GM12878 (cell line): Measurements from ENCODE around the gene NAA11. TPM values are rescaled to one million over a fixed set of nuclear protein-coding genes. Genes with fewer than 3 reads are reported as not detected.
A peak's percentile ranks its signal among the peaks of the same experiment; 100 is the strongest.

Source experiments
- CHD1 ChIP-seq: IDR thresholded peaks from 2 replicates; pipeline ENCODE4 v1.6.1; 2012; ENCODE audit warnings: low read depth, low read length, improper control_type of control experiment
- CHD2 ChIP-seq: IDR thresholded peaks from 2 replicates; pipeline ENCODE4 v1.6.1; 2011; ENCODE audit warnings: low read depth, low read length, improper control_type of control experiment, borderline replicate concordance
- CREM ChIP-seq: IDR thresholded peaks from 2 replicates; pipeline ENCODE4 v1.6.1; 2014; ENCODE audit warnings: antibody characterized with exemption, low read depth
- EED ChIP-seq: sonication (generic); IDR thresholded peaks from 2 replicates; pipeline ENCODE4 v1.6.1; 2016; ENCODE audit warnings: antibody characterized with exemption, low read depth
- EP300 ChIP-seq, 2 experiments: fragments of 150-350 bp in 1 of 2; IDR thresholded peaks; 2 replicates each; pipeline ENCODE4 v1.6.1; 2011 to 2012; ENCODE audit warnings: low read depth in 2 of 2, low read length in 2 of 2, borderline replicate concordance in 1 of 2, improper control_type of control experiment in 1 of 2, inconsistent platforms in 1 of 2; ENCODE audit not compliant: control insufficient read depth in 1 of 2
- MEF2A ChIP-seq: IDR thresholded peaks from 2 replicates; pipeline ENCODE4 v1.6.1; 2011; ENCODE audit warnings: low read depth, mild to moderate bottlenecking, low read length, moderate library complexity; ENCODE audit not compliant: insufficient read depth
- MXI1 ChIP-seq: fragments of 150-350 bp; IDR thresholded peaks from 2 replicates; pipeline ENCODE4 v1.6.1; 2011; ENCODE audit warnings: low read depth, mild to moderate bottlenecking, inconsistent platforms, low read length, improper control_type of control experiment
- MYB ChIP-seq: fragments of 150-350 bp; IDR thresholded peaks from 2 replicates; pipeline ENCODE4 v1.6.1; 2014; ENCODE audit warnings: mild to moderate bottlenecking, low read depth, low read length, borderline replicate concordance
- NFIC ChIP-seq: IDR thresholded peaks from 2 replicates; pipeline ENCODE4 v1.6.1; 2012; ENCODE audit warnings: low read depth, mild to moderate bottlenecking, inconsistent platforms, low read length, moderate library complexity
- NRF1 ChIP-seq: conservative IDR thresholded peaks from 2 replicates; pipeline ENCODE4 v1.6.1; 2011; ENCODE audit warnings: mild to moderate bottlenecking, low read depth, low read length, improper control_type of control experiment
- POLR2AphosphoS5 ChIP-seq: IDR thresholded peaks from 2 replicates; pipeline ENCODE4 v1.6.1; 2011; ENCODE audit warnings: mild to moderate bottlenecking, low read length, inconsistent platforms
- RUNX3 ChIP-seq: IDR thresholded peaks from 2 replicates; pipeline ENCODE4 v1.6.1; 2012; ENCODE audit warnings: low read length, inconsistent platforms
- SPI1 ChIP-seq: IDR thresholded peaks from 2 replicates; pipeline ENCODE4 v1.6.1; 2011; ENCODE audit warnings: low read depth, mild to moderate bottlenecking, low read length, moderate library complexity, borderline replicate concordance; ENCODE audit not compliant: insufficient read depth
- SREBF1 ChIP-seq: IDR thresholded peaks from 2 replicates; pipeline ENCODE4 v1.6.1; 2012; ENCODE audit warnings: mild to moderate bottlenecking, low read length
- WRNIP1 ChIP-seq: IDR thresholded peaks from 2 replicates; pipeline ENCODE4 v1.6.1; 2011; ENCODE audit warnings: low read depth, low read length, improper control_type of control experiment, borderline replicate concordance
- ZNF24 ChIP-seq: fragments of 450-650 bp; IDR thresholded peaks from 2 replicates; pipeline ENCODE4 v1.6.1; 2017; ENCODE audit warnings: antibody characterized with exemption, mild to moderate bottlenecking
- polyA plus RNA-seq, 11 experiments: library from polyadenylated mRNA; depleted of rRNA in 4 of 11; unstranded in 6 of 11; stranded (reverse) in 5 of 11; fragments of >200 nt; fragmentation: Nextera tagmentation in 4 of 11; fragmentation: Illumina TruSeq in 1 of 11; extraction: Ambion mirVana in 4 of 11; extraction: Trizol in 1 of 11; gene quantifications; 1 replicate in 1 of 11; 2 replicates in 10 of 11; pipeline versions ENCODE4 v1.2.1 to v1.2.3, GENCODE V29; 2011 to 2016; ENCODE audit warnings: inconsistent platforms in 2 of 11, missing spikeins in 2 of 11, low read depth in 1 of 11
- total RNA-seq, 4 experiments: library from RNA; depleted of rRNA in 3 of 4; stranded (reverse); fragments of >200 nt in 3 of 4; fragmentation: Illumina TruSeq in 1 of 4; extraction: Trizol in 1 of 4; gene quantifications; 2 replicates each; pipeline versions ENCODE4 v1.2.1 to v1.2.3, GENCODE V29; 2013 to 2021
- TF ChIP-seq, protein P1 (sequence below): fragments of 450-650 bp; formaldehyde crosslinking; IDR thresholded peaks from 2 replicates; pipeline ENCODE4 v1.4.0; 2020; ENCODE audit warnings: mild to moderate bottlenecking, moderate library complexity
- TF ChIP-seq, protein P2 (sequence below): IDR thresholded peaks from 2 replicates; pipeline ENCODE4 v1.6.1; 2011; ENCODE audit warnings: borderline replicate concordance, low read depth, mild to moderate bottlenecking, moderate library complexity, low read length; ENCODE audit not compliant: insufficient read depth, poor library complexity, severe bottlenecking
- TF ChIP-seq, protein P3 (sequence below): fragments of 450-650 bp; IDR thresholded peaks from 2 replicates; pipeline ENCODE4 v1.6.1; 2017; ENCODE audit warnings: mild to moderate bottlenecking, low read depth, inconsistent platforms; ENCODE audit not compliant: poor library complexity, severe bottlenecking
- TF ChIP-seq, protein P4 (sequence below): IDR thresholded peaks from 2 replicates; pipeline ENCODE4 v1.6.1; 2012; ENCODE audit warnings: low read depth, low read length, improper control_type of control experiment
- TF ChIP-seq, protein P5 (sequence below): fragments of 450-650 bp; IDR thresholded peaks from 2 replicates; pipeline ENCODE4 v1.6.1; 2017; ENCODE audit warnings: borderline replicate concordance

NAA11 gene
- total and polyA plus RNA-seq, 10 of the 15 experiments (the other 5 are each of a cell fraction or from before 2014, with no cell fraction given) = 0.12 to 0.16 TPM; not detected in 8

DNA sequence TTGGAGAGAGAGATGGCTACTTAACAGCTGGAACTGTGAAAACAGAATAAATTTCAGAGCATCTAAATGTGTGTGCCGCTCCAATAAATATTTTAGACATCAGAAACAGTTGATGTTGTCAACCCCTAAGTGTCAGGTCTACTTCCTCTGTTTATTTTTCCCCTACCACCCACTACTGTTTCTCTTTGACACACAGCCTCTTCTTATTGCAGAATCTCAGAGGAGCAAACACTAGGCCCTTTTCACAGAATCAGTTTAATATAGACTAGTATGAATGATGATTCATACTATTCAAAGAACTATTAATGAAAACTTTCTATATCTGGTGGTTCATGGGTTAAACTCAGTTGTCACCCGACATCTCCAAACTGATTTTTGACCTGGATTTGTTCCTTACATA is 33.9 kb downstream of the NAA11 start (continued):
- no peak for TF ChIP-seq MYB
- TF ChIP-seq NRF1 = no peak
- TF ChIP-seq RUNX3 = no peak
- TF ChIP-seq, protein P1, sequence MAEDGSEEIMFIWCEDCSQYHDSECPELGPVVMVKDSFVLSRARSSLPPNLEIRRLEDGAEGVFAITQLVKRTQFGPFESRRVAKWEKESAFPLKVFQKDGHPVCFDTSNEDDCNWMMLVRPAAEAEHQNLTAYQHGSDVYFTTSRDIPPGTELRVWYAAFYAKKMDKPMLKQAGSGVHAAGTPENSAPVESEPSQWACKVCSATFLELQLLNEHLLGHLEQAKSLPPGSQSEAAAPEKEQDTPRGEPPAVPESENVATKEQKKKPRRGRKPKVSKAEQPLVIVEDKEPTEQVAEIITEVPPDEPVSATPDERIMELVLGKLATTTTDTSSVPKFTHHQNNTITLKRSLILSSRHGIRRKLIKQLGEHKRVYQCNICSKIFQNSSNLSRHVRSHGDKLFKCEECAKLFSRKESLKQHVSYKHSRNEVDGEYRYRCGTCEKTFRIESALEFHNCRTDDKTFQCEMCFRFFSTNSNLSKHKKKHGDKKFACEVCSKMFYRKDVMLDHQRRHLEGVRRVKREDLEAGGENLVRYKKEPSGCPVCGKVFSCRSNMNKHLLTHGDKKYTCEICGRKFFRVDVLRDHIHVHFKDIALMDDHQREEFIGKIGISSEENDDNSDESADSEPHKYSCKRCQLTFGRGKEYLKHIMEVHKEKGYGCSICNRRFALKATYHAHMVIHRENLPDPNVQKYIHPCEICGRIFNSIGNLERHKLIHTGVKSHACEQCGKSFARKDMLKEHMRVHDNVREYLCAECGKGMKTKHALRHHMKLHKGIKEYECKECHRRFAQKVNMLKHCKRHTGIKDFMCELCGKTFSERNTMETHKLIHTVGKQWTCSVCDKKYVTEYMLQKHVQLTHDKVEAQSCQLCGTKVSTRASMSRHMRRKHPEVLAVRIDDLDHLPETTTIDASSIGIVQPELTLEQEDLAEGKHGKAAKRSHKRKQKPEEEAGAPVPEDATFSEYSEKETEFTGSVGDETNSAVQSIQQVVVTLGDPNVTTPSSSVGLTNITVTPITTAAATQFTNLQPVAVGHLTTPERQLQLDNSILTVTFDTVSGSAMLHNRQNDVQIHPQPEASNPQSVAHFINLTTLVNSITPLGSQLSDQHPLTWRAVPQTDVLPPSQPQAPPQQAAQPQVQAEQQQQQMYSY (CRISPR knock-in tag) = no peak
- no peak for TF ChIP-seq POLR2AphosphoS5
- peak in 1 of 2 experiments; percentile 11; a peak in 1 of 4 replicates for TF ChIP-seq EP300 (IDR thresholded peaks at IDR 0.05; ENCODE audit: borderline replicate concordance in 1 of 2, control insufficient read depth in 1 of 2, low read depth in 2 of 2, low read length in 2 of 2)
- TF ChIP-seq NFIC = peak; percentile 52; the same call in 1 of the 2 replicates
- TF ChIP-seq WRNIP1 = no peak
- TF ChIP-seq CHD1 = no peak
- TF ChIP-seq EED = no peak
- TF ChIP-seq SPI1 = peak; percentile 41; the same call in 1 of the 2 replicates
- TF ChIP-seq, protein P2, sequence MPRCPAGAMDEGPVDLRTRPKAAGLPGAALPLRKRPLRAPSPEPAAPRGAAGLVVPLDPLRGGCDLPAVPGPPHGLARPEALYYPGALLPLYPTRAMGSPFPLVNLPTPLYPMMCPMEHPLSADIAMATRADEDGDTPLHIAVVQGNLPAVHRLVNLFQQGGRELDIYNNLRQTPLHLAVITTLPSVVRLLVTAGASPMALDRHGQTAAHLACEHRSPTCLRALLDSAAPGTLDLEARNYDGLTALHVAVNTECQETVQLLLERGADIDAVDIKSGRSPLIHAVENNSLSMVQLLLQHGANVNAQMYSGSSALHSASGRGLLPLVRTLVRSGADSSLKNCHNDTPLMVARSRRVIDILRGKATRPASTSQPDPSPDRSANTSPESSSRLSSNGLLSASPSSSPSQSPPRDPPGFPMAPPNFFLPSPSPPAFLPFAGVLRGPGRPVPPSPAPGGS = no peak
- TF ChIP-seq CHD2 = peak; percentile 25; the same call in 1 of the 2 replicates
- 0 out of 2 replicates have a peak, but pooled peaks have one; percentile 11 for TF ChIP-seq ZNF24
- TF ChIP-seq, protein P3, sequence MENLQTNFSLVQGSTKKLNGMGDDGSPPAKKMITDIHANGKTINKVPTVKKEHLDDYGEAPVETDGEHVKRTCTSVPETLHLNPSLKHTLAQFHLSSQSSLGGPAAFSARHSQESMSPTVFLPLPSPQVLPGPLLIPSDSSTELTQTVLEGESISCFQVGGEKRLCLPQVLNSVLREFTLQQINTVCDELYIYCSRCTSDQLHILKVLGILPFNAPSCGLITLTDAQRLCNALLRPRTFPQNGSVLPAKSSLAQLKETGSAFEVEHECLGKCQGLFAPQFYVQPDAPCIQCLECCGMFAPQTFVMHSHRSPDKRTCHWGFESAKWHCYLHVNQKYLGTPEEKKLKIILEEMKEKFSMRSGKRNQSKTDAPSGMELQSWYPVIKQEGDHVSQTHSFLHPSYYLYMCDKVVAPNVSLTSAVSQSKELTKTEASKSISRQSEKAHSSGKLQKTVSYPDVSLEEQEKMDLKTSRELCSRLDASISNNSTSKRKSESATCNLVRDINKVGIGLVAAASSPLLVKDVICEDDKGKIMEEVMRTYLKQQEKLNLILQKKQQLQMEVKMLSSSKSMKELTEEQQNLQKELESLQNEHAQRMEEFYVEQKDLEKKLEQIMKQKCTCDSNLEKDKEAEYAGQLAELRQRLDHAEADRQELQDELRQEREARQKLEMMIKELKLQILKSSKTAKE = no peak
- TF ChIP-seq MEF2A = peak; percentile 62; the same call in 1 of the 2 replicates
- no peak for TF ChIP-seq SREBF1
- TF ChIP-seq, protein P4, sequence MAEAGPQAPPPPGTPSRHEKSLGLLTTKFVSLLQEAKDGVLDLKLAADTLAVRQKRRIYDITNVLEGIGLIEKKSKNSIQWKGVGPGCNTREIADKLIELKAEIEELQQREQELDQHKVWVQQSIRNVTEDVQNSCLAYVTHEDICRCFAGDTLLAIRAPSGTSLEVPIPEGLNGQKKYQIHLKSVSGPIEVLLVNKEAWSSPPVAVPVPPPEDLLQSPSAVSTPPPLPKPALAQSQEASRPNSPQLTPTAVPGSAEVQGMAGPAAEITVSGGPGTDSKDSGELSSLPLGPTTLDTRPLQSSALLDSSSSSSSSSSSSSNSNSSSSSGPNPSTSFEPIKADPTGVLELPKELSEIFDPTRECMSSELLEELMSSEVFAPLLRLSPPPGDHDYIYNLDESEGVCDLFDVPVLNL = no peak
- TF ChIP-seq, protein P5, sequence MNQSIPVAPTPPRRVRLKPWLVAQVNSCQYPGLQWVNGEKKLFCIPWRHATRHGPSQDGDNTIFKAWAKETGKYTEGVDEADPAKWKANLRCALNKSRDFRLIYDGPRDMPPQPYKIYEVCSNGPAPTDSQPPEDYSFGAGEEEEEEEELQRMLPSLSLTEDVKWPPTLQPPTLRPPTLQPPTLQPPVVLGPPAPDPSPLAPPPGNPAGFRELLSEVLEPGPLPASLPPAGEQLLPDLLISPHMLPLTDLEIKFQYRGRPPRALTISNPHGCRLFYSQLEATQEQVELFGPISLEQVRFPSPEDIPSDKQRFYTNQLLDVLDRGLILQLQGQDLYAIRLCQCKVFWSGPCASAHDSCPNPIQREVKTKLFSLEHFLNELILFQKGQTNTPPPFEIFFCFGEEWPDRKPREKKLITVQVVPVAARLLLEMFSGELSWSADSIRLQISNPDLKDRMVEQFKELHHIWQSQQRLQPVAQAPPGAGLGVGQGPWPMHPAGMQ = no peak
- no peak for TF ChIP-seq MXI1
- TF ChIP-seq CREM = 0 out of 2 replicates have a peak, but pooled peaks have one; percentile 34
